Measurements from ENCODE around the gene VAMP5.
A peak's percentile ranks its signal among the peaks of the same experiment; 100 is the strongest.
"Not testable (repeated sequence)": the region's sequence is repeated elsewhere in the genome, so short reads cannot be mapped to it uniquely, and the experiment has no call there.

VAMP5 gene

DNA sequence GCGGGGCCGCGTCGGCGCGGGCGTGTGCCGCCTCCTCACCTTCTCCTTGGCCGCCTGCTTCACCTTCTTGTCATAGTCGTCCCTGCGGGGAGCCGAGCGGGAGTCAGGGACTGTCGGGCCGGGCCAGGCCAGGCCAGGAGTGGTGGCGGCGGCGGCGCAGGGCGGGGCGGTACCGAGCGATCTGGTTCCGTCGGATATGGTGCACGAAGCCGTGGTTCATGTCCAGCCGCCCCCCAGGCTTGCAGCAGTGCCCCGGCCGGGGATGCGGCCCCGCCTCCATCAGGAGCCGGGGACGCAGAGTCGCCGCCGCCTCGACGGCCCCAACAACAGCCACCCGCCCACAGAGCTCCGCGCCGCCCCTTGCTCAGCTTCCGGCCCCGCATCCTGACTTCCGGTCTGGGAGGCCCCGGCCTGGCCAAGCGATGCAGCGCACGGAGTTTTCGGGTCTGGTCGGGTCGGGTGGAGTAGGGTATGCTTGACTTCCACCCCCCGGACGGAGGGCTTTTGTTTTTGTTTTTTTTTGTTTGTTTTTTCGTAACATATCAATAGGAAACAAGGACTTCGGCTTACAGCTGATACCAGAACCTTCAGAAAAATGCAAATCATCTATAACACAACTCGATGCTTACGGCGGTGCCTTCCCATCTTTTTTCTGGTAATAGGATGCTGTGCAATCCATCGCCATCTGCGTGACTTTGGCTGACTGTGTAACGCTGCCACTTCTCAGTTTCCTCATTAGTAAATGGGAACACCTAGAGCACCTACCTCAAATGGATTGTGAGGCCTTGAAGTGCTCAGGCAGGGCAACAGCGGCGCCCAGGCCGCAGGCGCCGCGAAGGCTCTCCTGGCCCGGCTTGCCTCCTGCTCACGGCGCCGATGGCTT lies 27.7 kb downstream of the VAMP5 start, which contains the start of gene C2orf68:
Gene C2orf68, minus strand, starts transcription at position 362 of the 883 bp plus-strand sequence. Its CDS starts 82 bp downstream, at position 280.
- Histone ChIP-seq H3K27me3 (ENCODE audit: insufficient read depth, low read depth, severe bottlenecking) (no peaks in the 10 kb centered on the region), H3K36me3 (peaks cover 28% of the 10 kb centered on the region), H3K4me3 (ENCODE audit: low read depth, low read length) (peak within 1 kb of the TSS; percentile 64), H3K9me3 (ENCODE audit: severe bottlenecking) (no peaks in the 10 kb centered on the region), H3K27ac (peak within 1 kb of the TSS; percentile 80)
- TF ChIP-seq, protein P1, sequence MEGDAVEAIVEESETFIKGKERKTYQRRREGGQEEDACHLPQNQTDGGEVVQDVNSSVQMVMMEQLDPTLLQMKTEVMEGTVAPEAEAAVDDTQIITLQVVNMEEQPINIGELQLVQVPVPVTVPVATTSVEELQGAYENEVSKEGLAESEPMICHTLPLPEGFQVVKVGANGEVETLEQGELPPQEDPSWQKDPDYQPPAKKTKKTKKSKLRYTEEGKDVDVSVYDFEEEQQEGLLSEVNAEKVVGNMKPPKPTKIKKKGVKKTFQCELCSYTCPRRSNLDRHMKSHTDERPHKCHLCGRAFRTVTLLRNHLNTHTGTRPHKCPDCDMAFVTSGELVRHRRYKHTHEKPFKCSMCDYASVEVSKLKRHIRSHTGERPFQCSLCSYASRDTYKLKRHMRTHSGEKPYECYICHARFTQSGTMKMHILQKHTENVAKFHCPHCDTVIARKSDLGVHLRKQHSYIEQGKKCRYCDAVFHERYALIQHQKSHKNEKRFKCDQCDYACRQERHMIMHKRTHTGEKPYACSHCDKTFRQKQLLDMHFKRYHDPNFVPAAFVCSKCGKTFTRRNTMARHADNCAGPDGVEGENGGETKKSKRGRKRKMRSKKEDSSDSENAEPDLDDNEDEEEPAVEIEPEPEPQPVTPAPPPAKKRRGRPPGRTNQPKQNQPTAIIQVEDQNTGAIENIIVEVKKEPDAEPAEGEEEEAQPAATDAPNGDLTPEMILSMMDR (IDR thresholded peaks at IDR 0.05; ENCODE audit: low read depth, low read length), result no peak
- peak; percentile 92 for DNase-seq

DNA sequence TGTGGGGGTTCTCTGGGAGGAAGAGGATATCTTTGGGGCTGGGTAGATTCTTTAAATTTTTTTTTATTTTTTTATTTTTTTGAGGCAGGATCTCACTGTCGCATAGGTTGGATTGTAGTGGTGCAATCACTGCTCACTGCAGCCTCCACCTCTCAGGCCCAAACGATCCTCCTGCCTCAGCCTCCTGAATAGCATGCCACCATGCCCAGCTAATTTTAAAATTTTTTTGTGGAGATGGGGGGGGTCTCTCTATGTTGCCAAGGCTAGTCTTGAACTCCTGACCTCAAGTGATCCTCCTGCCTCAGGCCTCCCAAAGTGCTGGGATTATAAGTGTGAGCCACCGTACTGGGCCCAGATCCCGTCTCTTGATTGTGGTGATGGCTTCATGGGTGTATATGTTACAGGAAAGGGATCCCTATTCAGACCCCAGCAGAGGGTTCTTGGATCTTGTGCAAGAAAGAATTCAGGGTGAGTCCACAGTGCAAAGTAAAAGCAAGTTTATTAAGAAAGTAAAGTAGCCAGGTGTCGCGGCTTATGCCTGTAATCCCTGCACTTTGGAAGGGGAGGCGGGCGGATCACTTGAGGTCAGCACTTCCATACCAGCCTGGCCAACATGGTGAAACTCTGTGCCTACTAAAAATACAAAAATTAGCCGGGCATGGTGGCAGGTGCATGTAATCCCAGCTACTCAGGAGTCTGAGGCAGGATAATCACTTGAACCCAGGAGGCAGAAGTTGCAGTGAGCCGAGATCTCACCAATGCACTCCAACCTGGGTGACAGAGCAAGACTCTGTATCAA lies 29.7 kb downstream of the VAMP5 start:
- TF ChIP-seq, protein P1 (IDR thresholded peaks at IDR 0.05; ENCODE audit: low read depth, low read length), result no peak

DNA sequence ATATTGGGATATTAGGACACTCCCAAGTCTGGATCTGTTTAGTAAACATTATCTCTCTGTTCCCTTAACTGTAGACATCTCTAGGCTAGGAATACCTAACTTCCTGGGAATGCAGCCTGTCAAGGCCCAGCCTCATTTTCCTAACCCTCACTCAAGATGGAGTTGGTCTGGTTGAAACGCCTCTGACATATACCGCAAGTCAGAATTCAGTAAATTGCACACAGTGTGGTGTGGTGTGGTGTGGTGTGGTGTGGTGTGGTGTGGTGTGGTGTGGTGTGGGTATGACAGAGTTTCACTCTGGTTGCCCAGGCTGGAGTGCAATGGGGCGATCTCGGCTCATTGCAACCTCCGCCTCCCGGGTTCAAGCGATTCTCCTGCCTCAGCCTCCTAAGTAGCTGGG lies 30.5 kb downstream of the VAMP5 start:
- H3K36me3 ChIP-seq, result peaks cover 28% of the 10 kb centered on the region
- not testable (repeated sequence) for H3K9me3 ChIP-seq (ENCODE audit: severe bottlenecking); H3K4me3 ChIP-seq (ENCODE audit: low read depth, low read length); H3K27me3 ChIP-seq (ENCODE audit: insufficient read depth, low read depth, severe bottlenecking); DNase-seq; H3K27ac ChIP-seq

More for the DNA sequence above, 29.7 kb downstream of the VAMP5 start:
- H3K4me3 ChIP-seq (ENCODE audit: low read depth, low read length), result no peak overlapping the region
- no peak overlapping the region; the same call in 1 of the 2 replicates for H3K27ac ChIP-seq
- no peaks in the 10 kb centered on the region for H3K27me3 ChIP-seq (ENCODE audit: insufficient read depth, low read depth, severe bottlenecking)
- H3K9me3 ChIP-seq (ENCODE audit: severe bottlenecking), result no peaks in the 10 kb centered on the region
- DNase-seq, result peak; percentile 79
- H3K36me3 ChIP-seq, result peaks cover 27% of the 10 kb centered on the region

DNA sequence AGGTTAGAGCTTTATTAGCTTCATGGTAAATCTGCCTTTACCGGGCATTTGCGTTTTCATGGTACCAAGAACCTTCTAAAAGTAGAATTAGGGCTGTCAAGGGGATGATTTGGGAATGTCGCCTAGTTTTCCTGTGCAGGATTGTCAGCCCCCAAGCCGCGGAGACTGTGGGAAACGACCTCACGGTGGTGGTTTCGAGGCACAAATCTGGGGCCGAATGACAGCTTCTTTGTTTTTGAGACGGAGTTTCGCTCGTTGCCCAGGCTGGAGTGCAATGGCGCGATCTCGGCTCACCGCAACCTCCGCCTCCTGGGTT lies 31.1 kb downstream of the VAMP5 start:
- DNase-seq, result no peak
- H3K9me3 ChIP-seq (ENCODE audit: severe bottlenecking), result no peaks in the 10 kb centered on the region
- H3K27me3 ChIP-seq (ENCODE audit: insufficient read depth, low read depth, severe bottlenecking), result no peaks in the 10 kb centered on the region
- H3K27ac ChIP-seq, result peak overlapping the region; percentile 96
- TF ChIP-seq, protein P1 (IDR thresholded peaks at IDR 0.05; ENCODE audit: low read depth, low read length), result no peak
- no peak overlapping the region for H3K4me3 ChIP-seq (ENCODE audit: low read depth, low read length)
- peaks cover 29% of the 10 kb centered on the region for H3K36me3 ChIP-seq

DNA sequence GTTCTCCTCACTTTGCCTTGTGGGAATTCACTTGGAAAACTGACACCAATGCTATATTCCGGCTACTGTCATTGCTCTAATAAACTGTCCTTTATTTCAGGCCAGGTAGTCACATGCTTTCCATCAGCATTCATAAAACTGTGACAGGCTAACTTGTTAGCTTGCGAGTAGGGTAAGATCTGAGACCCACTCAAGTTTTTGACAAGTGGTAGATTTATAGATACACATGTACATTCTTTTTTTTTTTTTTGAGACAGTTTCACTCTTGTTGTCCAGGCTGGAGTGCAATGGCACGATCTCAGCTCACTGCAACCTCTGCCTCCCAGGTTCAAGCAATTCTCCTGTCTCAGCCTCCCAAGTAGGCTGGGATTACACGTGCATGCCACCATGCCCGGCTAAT lies 33.5 kb downstream of the VAMP5 start:
- H3K4me3 ChIP-seq (ENCODE audit: low read depth, low read length); H3K9me3 ChIP-seq (ENCODE audit: severe bottlenecking); H3K27me3 ChIP-seq (ENCODE audit: insufficient read depth, low read depth, severe bottlenecking); H3K27ac ChIP-seq; DNase-seq: not testable (repeated sequence)
- H3K36me3 ChIP-seq, result peaks cover 51% of the 10 kb centered on the region

DNA sequence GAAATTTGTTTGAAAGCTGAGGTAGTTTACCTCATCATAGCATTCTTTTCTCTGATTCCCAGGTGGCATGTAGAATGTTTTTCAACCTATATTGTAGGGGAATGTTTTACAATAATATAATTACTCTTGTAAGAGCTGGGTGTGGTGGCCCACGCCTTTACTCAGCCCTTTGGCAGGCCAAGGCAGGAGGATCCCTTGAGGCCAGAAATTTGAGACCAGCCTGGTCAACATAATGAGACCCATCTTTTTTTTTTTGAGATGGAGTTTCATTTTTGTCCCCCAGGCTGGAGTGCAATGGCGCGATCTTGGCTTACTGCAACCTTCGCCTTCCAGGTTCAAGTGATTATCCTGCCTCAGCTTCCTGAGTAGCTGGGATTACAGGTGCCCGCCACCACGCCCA lies 35.4 kb downstream of the VAMP5 start:
- Histone ChIP-seq H3K9me3 (ENCODE audit: severe bottlenecking) (no peaks in the 10 kb centered on the region), H3K4me3 (ENCODE audit: low read depth, low read length) (no peak overlapping the region), H3K27ac (no peak overlapping the region), H3K36me3 (peaks cover 67% of the 10 kb centered on the region), H3K27me3 (ENCODE audit: insufficient read depth, low read depth, severe bottlenecking) (no peaks in the 10 kb centered on the region)
- TF ChIP-seq, protein P1 (IDR thresholded peaks at IDR 0.05; ENCODE audit: low read depth, low read length), result no peak
- DNase-seq, result no peak

All from WERI-Rb-1 (cell line).